Mesothelial cell of epicardium (in vitro differentiated cells): ENCODE measurements around the gene LSP1. TPM values are rescaled to one million over a fixed set of nuclear protein-coding genes. Genes with fewer than 3 reads are reported as not detected.
A peak's percentile ranks its signal among the peaks of the same experiment; 100 is the strongest.

Experiments used
- DNase-seq, 2 experiments: peaks; one replicate each; pipeline ENCODE4 v3.0.0; 2021; ENCODE audit warnings: low spot score in 2 of 2; ENCODE audit not compliant: unreplicated experiment in 2 of 2
- H3K27ac Mint-ChIP-seq: 2 replicates; pipeline ENCODE4 v1.8.0; 2021; ENCODE audit warnings: mixed read lengths
- H3K27me3 Mint-ChIP-seq: 2 replicates; pipeline ENCODE4 v1.8.0; 2021; ENCODE audit warnings: low read depth, mixed read lengths
- H3K36me3 Mint-ChIP-seq: 2 replicates; pipeline ENCODE4 v1.8.0; 2021; ENCODE audit warnings: mixed read lengths
- H3K4me1 Mint-ChIP-seq: 2 replicates; pipeline ENCODE4 v1.8.0; 2021; ENCODE audit warnings: mixed read lengths
- H3K4me3 Mint-ChIP-seq: 2 replicates; pipeline ENCODE4 v1.8.0; 2021; ENCODE audit warnings: mild to moderate bottlenecking, moderate library complexity, mixed read lengths
- H3K9me3 Mint-ChIP-seq: 2 replicates; pipeline ENCODE4 v1.8.0; 2021; ENCODE audit warnings: mixed read lengths
- CTCF ChIP-seq: fragments of 200-600 bp; sonication (generic); IDR thresholded peaks from one replicate; pipeline ENCODE4 v1.5.0; 2021; ENCODE audit warnings: antibody characterized with exemption; ENCODE audit not compliant: unreplicated experiment
- total RNA-seq: library from RNA; stranded (reverse); gene quantifications from 3 replicates; pipeline ENCODE4 v1.2.1, GENCODE V29; 2021

The LSP1 gene
- total RNA-seq, 1 donor from 2014 or later = 4.9 TPM

- no peaks in the 10 kb centered on the region for H3K36me3 Mint-ChIP-seq
- TF ChIP-seq CTCF = no peak
- H3K27me3 Mint-ChIP-seq = no peaks in the 10 kb centered on the region
- peaks cover 57% of the 10 kb centered on the region for H3K4me1 Mint-ChIP-seq
- no peak overlapping the region for H3K4me3 Mint-ChIP-seq
- H3K27ac Mint-ChIP-seq = no peak overlapping the region
- no peaks in the 10 kb centered on the region for H3K9me3 Mint-ChIP-seq
- no peak for DNase-seq
Measured at GRCh38 chr11:1829039-1829820, 23.7 kb upstream of the LSP1 start.

GRCh38 chr11:1830004-1830321 is 22.9 kb upstream of the LSP1 start:
- Mint-ChIP-seq H3K4me1 (peaks cover 61% of the 10 kb centered on the region), H3K9me3 (no peaks in the 10 kb centered on the region), H3K27me3 (no peaks in the 10 kb centered on the region), H3K36me3 (no peaks in the 10 kb centered on the region), H3K4me3 (no peak overlapping the region), H3K27ac (no peak overlapping the region)
- TF ChIP-seq CTCF = no peak
- DNase-seq = no peak

GRCh38 chr11:1830322-1831223 is 22.3 kb upstream of the LSP1 start:
- TF ChIP-seq CTCF = no peak
- Mint-ChIP-seq H3K36me3 (no peaks in the 10 kb centered on the region), H3K27me3 (no peaks in the 10 kb centered on the region), H3K4me1 (peaks cover 61% of the 10 kb centered on the region), H3K9me3 (no peaks in the 10 kb centered on the region), H3K27ac (peak overlapping the region; percentile 69), H3K4me3 (no peak overlapping the region)
- DNase-seq = peak in 1 of 2 experiments; percentile 64

- DNase-seq = no peak
- peak overlapping the region; percentile 79 for H3K27ac Mint-ChIP-seq
Measured at GRCh38 chr11:1831338-1832210, 21.3 kb upstream of the LSP1 start.

More at GRCh38 chr11:1831338-1832210, 21.3 kb upstream of the LSP1 start:
- no peak for TF ChIP-seq CTCF
- H3K4me3 Mint-ChIP-seq = peak overlapping the region; percentile 43
- H3K9me3 Mint-ChIP-seq = no peaks in the 10 kb centered on the region
- no peaks in the 10 kb centered on the region for H3K27me3 Mint-ChIP-seq
- no peaks in the 10 kb centered on the region for H3K36me3 Mint-ChIP-seq
- H3K4me1 Mint-ChIP-seq = peaks cover 58% of the 10 kb centered on the region
